ENCODE data around the gene BANP.

GRCh38 chr16:87926246-87927194 lies 24.7 kb upstream of the BANP start:
- TF ChIP-seq MAFK (IDR thresholded peaks at IDR 0.05; ENCODE audit: low read depth, low read length) (no peak), KDM1A (IDR thresholded peaks at IDR 0.05; ENCODE audit: borderline replicate concordance, low read length) (no peak), EZH2 (IDR thresholded peaks at IDR 0.05; ENCODE audit: low read depth, low read length, severe bottlenecking) (no peak), SRF (IDR thresholded peaks at IDR 0.05; ENCODE audit: low read depth, low read length) (no peak), RNF2 (IDR thresholded peaks at IDR 0.05; ENCODE audit: borderline replicate concordance, low read depth, low read length, missing control alignments, poor library complexity, severe bottlenecking) (no peak), USF2 (IDR thresholded peaks at IDR 0.05; ENCODE audit: low read length) (no peak), GABPA (IDR thresholded peaks at IDR 0.05; ENCODE audit: borderline replicate concordance, insufficient read depth, low read length) (no peak), YY1 (IDR thresholded peaks at IDR 0.05; ENCODE audit: low read depth, low read length) (no peak), HDAC2 (IDR thresholded peaks at IDR 0.05; ENCODE audit: borderline replicate concordance in 1 of 2, low read depth in 2 of 2, low read length in 2 of 2) (no peak), SIRT6 (IDR thresholded peaks at IDR 0.05; ENCODE audit: low read length) (no peak), POLR2A (IDR thresholded peaks at IDR 0.05; ENCODE audit: control extremely low read depth in 1 of 2, low read depth in 2 of 2, low read length in 2 of 2) (no peak), TAF7 (optimal IDR thresholded peaks at IDR 0.05; ENCODE audit: borderline replicate concordance, low read depth, low read length) (no peak), MAX (IDR thresholded peaks at IDR 0.05) (no peak)
- TF ChIP-seq, protein P1, sequence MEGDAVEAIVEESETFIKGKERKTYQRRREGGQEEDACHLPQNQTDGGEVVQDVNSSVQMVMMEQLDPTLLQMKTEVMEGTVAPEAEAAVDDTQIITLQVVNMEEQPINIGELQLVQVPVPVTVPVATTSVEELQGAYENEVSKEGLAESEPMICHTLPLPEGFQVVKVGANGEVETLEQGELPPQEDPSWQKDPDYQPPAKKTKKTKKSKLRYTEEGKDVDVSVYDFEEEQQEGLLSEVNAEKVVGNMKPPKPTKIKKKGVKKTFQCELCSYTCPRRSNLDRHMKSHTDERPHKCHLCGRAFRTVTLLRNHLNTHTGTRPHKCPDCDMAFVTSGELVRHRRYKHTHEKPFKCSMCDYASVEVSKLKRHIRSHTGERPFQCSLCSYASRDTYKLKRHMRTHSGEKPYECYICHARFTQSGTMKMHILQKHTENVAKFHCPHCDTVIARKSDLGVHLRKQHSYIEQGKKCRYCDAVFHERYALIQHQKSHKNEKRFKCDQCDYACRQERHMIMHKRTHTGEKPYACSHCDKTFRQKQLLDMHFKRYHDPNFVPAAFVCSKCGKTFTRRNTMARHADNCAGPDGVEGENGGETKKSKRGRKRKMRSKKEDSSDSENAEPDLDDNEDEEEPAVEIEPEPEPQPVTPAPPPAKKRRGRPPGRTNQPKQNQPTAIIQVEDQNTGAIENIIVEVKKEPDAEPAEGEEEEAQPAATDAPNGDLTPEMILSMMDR (IDR thresholded peaks at IDR 0.05; ENCODE audit: control extremely low read depth in 1 of 3, insufficient read depth in 1 of 3, low read depth in 1 of 3, low read length in 3 of 3), result no peak
